Mesothelial cell of epicardium (in vitro differentiated cells): ENCODE results near the gene DNAJC5G. TPM values are rescaled to one million over a fixed set of nuclear protein-coding genes. Genes with fewer than 3 reads are reported as not detected.

Experiments used
- DNase-seq, 2 experiments: peaks; one replicate each; pipeline ENCODE4 v3.0.0; 2021; ENCODE audit warnings: low spot score in 2 of 2; ENCODE audit not compliant: unreplicated experiment in 2 of 2
- H3K27ac Mint-ChIP-seq: 2 replicates; pipeline ENCODE4 v1.8.0; 2021; ENCODE audit warnings: mixed read lengths
- H3K27me3 Mint-ChIP-seq: 2 replicates; pipeline ENCODE4 v1.8.0; 2021; ENCODE audit warnings: low read depth, mixed read lengths
- H3K36me3 Mint-ChIP-seq: 2 replicates; pipeline ENCODE4 v1.8.0; 2021; ENCODE audit warnings: mixed read lengths
- H3K4me1 Mint-ChIP-seq: 2 replicates; pipeline ENCODE4 v1.8.0; 2021; ENCODE audit warnings: mixed read lengths
- H3K4me3 Mint-ChIP-seq: 2 replicates; pipeline ENCODE4 v1.8.0; 2021; ENCODE audit warnings: mild to moderate bottlenecking, moderate library complexity, mixed read lengths
- H3K9me3 Mint-ChIP-seq: 2 replicates; pipeline ENCODE4 v1.8.0; 2021; ENCODE audit warnings: mixed read lengths
- CTCF ChIP-seq: fragments of 200-600 bp; sonication (generic); IDR thresholded peaks from one replicate; pipeline ENCODE4 v1.5.0; 2021; ENCODE audit warnings: antibody characterized with exemption; ENCODE audit not compliant: unreplicated experiment
- total RNA-seq: library from RNA; stranded (reverse); gene quantifications from 3 replicates; pipeline ENCODE4 v1.2.1, GENCODE V29; 2021

DNAJC5G gene
- total RNA-seq, 1 donor from 2014 or later, result 0.18 TPM

- Mint-ChIP-seq H3K9me3 (no peaks in the 10 kb centered on the region), H3K27ac (no peak overlapping the region), H3K4me3 (no peak overlapping the region), H3K27me3 (peaks cover 51% of the 10 kb centered on the region), H3K36me3 (no peaks in the 10 kb centered on the region), H3K4me1 (peaks cover 8% of the 10 kb centered on the region)
- TF ChIP-seq CTCF, result no peak
- DNase-seq, result no peak
These were observed 2.8 kb downstream of the DNAJC5G start for GRCh38 chr2:27278010-27278409.

GRCh38 chr2:27280826-27281225 is 5.6 kb downstream of the DNAJC5G start:
- Mint-ChIP-seq H3K36me3 (no peaks in the 10 kb centered on the region), H3K9me3 (no peaks in the 10 kb centered on the region), H3K4me1 (peaks cover 12% of the 10 kb centered on the region), H3K27ac (no peak overlapping the region), H3K27me3 (peaks cover 61% of the 10 kb centered on the region), H3K4me3 (no peak overlapping the region)
- no peak for TF ChIP-seq CTCF
- DNase-seq, result no peak

- no peak for DNase-seq
- Mint-ChIP-seq H3K27ac (no peak overlapping the region), H3K4me1 (peaks cover 12% of the 10 kb centered on the region), H3K4me3 (no peak overlapping the region), H3K27me3 (peaks cover 60% of the 10 kb centered on the region), H3K9me3 (no peaks in the 10 kb centered on the region), H3K36me3 (no peaks in the 10 kb centered on the region)
- no peak for TF ChIP-seq CTCF
These were observed 6.2 kb downstream of the DNAJC5G start for GRCh38 chr2:27281442-27281841.

GRCh38 chr2:27281855-27282559 is 6.8 kb downstream of the DNAJC5G start, which contains the start of gene TRIM54:
TSS of gene TRIM54 (plus strand) at chr2:27282429. CDS start at chr2:27282732, 303 bp downstream.
- Mint-ChIP-seq H3K9me3 (no peaks in the 10 kb centered on the region), H3K36me3 (no peaks in the 10 kb centered on the region), H3K4me1 (peaks cover 12% of the 10 kb centered on the region), H3K27me3 (peaks cover 62% of the 10 kb centered on the region), H3K4me3 (no peak within 1 kb of the TSS), H3K27ac (no peak within 1 kb of the TSS)
- TF ChIP-seq CTCF, result no peak
- no peak for DNase-seq

GRCh38 chr2:27282892-27283291 is 7.7 kb downstream of the DNAJC5G start:
- peaks cover 59% of the 10 kb centered on the region for H3K27me3 Mint-ChIP-seq
- DNase-seq, result no peak
- peaks cover 12% of the 10 kb centered on the region for H3K4me1 Mint-ChIP-seq
- H3K4me3 Mint-ChIP-seq, result no peak overlapping the region
- TF ChIP-seq CTCF, result no peak
- H3K9me3 Mint-ChIP-seq, result no peaks in the 10 kb centered on the region
- H3K27ac Mint-ChIP-seq, result no peak overlapping the region
- H3K36me3 Mint-ChIP-seq, result no peaks in the 10 kb centered on the region

- TF ChIP-seq CTCF, result no peak
- no peak for DNase-seq
- peaks cover 53% of the 10 kb centered on the region for H3K27me3 Mint-ChIP-seq
- H3K4me1 Mint-ChIP-seq, result peaks cover 14% of the 10 kb centered on the region
- no peaks in the 10 kb centered on the region for H3K9me3 Mint-ChIP-seq
- no peak overlapping the region for H3K27ac Mint-ChIP-seq
- H3K4me3 Mint-ChIP-seq, result no peak overlapping the region
- H3K36me3 Mint-ChIP-seq, result no peaks in the 10 kb centered on the region
These were observed 9.8 kb downstream of the DNAJC5G start for GRCh38 chr2:27284996-27285395.
